Erythroblast (primary cell): Measurements from ENCODE around the gene DCP1A.

ENCODE experiments used
- GATA1 ChIP-seq: IDR thresholded peaks from 2 replicates; pipeline ENCODE4 v1.6.1; 2011; ENCODE audit warnings: low read depth, mild to moderate bottlenecking, control low read depth, low read length, moderate library complexity
- POLR2A ChIP-seq: IDR thresholded peaks from 2 replicates; pipeline ENCODE4 v1.6.1; 2011; ENCODE audit warnings: mild to moderate bottlenecking, low read length

GRCh38 chr3:53243785-53244184 is 103.6 kb downstream of the DCP1A start:
- TF ChIP-seq POLR2A, result no peak
- TF ChIP-seq GATA1, result no peak
